HEK293 (cell line): ENCODE measurements around the gene LPP.

Experiments used
- CTCF ChIA-PET: fragments of 350-600 bp; formaldehyde crosslinking; extraction: SDS; loops from one replicate; lab custom pipeline; 2021; ENCODE audit warnings: antibody characterized with exemption; lab: Yijun Ruan, JAX
- POLR2A ChIA-PET: fragments of 300-600 bp; formaldehyde crosslinking; extraction: SDS; loops from one replicate; lab custom pipeline; 2020; ENCODE audit warnings: antibody characterized with exemption, inconsistent platforms; lab: Yijun Ruan, JAX
- H3K27ac ChIP-seq: fragments of 200-500 bp; sonication (Bioruptor generic); 2 replicates; pipeline ENCODE4 v1.5.1; 2014; ENCODE audit warnings: low read depth, low read length, control low read depth, inconsistent platforms; ENCODE audit errors: extremely low read depth
- H3K36me3 ChIP-seq, 2 experiments: fragments of 200-500 bp in 1 of 2; sonication (Bioruptor generic) in 1 of 2; 1 replicate in 1 of 2; 2 replicates in 1 of 2; pipeline ENCODE4 v1.5.1; 2014 to 2017; ENCODE audit warnings: inconsistent platforms in 2 of 2, low read length in 2 of 2; ENCODE audit not compliant: control insufficient read depth in 2 of 2, insufficient read depth in 1 of 2
- H3K4me1 ChIP-seq: fragments of 200-500 bp; sonication (Bioruptor generic); 2 replicates; pipeline ENCODE4 v1.5.1; 2014; ENCODE audit warnings: mild to moderate bottlenecking, low read length, inconsistent platforms; ENCODE audit not compliant: control insufficient read depth, insufficient read depth
- H3K4me3 ChIP-seq: 2 replicates; pipeline ENCODE4 v1.5.1; 2011; ENCODE audit warnings: low read depth, mild to moderate bottlenecking, control low read depth, low read length, moderate library complexity
- H3K9me3 ChIP-seq: fragments of 200-500 bp; sonication (Bioruptor generic); 2 replicates; pipeline ENCODE4 v1.5.1; 2014; ENCODE audit warnings: low read depth, low read length, inconsistent platforms; ENCODE audit not compliant: control insufficient read depth, insufficient read depth
- INSM2 ChIP-seq: fragments of 450-650 bp; formaldehyde crosslinking; IDR thresholded peaks from 2 replicates; pipeline ENCODE4 v1.5.1; 2016; ENCODE audit warnings: missing biosample characterization, missing genetic modification characterization
- PRDM1 ChIP-seq: fragments of 450-650 bp; formaldehyde crosslinking; IDR thresholded peaks from 2 replicates; pipeline ENCODE4; 2016; ENCODE audit warnings: missing biosample characterization, missing genetic modification characterization
- PRDM10 ChIP-seq: fragments of 450-650 bp; formaldehyde crosslinking; IDR thresholded peaks from 2 replicates; pipeline ENCODE4 v1.5.1; 2016; ENCODE audit warnings: missing biosample characterization, missing genetic modification characterization
- SCRT1 ChIP-seq: fragments of 450-650 bp; formaldehyde crosslinking; IDR thresholded peaks from 2 replicates; pipeline ENCODE4 v1.5.1; 2016; ENCODE audit warnings: missing biosample characterization, missing genetic modification characterization, borderline replicate concordance
- SCRT2 ChIP-seq: fragments of 450-650 bp; formaldehyde crosslinking; IDR thresholded peaks from 2 replicates; pipeline ENCODE4 v1.5.1; 2016; ENCODE audit warnings: missing biosample characterization, missing genetic modification characterization
- SP2 ChIP-seq: fragments of 450-650 bp; formaldehyde crosslinking; IDR thresholded peaks from 2 replicates; pipeline ENCODE4 v1.5.1; 2016; ENCODE audit warnings: missing biosample characterization, missing genetic modification characterization
- SP3 ChIP-seq: fragments of 450-650 bp; formaldehyde crosslinking; IDR thresholded peaks from 2 replicates; pipeline ENCODE4 v1.5.1; 2016; ENCODE audit warnings: missing biosample characterization, missing genetic modification characterization
- ZBTB49 ChIP-seq: fragments of 450-650 bp; formaldehyde crosslinking; IDR thresholded peaks from 2 replicates; pipeline ENCODE4 v1.5.1; 2016; ENCODE audit warnings: missing biosample characterization, missing genetic modification characterization, low read depth
- ZFP3 ChIP-seq: fragments of 450-650 bp; formaldehyde crosslinking; IDR thresholded peaks from 2 replicates; pipeline ENCODE4 v1.5.1; 2016; ENCODE audit warnings: low read depth, missing biosample characterization, missing genetic modification characterization
- ZNF121 ChIP-seq: fragments of 450-650 bp; formaldehyde crosslinking; IDR thresholded peaks from 2 replicates; pipeline ENCODE4 v1.5.1; 2016; ENCODE audit warnings: missing biosample characterization, missing genetic modification characterization
- ZNF138 ChIP-seq: fragments of 450-650 bp; formaldehyde crosslinking; IDR thresholded peaks from 2 replicates; pipeline ENCODE4 v1.5.1; 2016; ENCODE audit warnings: missing biosample characterization, missing genetic modification characterization, borderline replicate concordance
- ZNF146 ChIP-seq: fragments of 450-650 bp; formaldehyde crosslinking; IDR thresholded peaks from 2 replicates; pipeline ENCODE4 v1.5.1; 2016; ENCODE audit warnings: missing biosample characterization, missing genetic modification characterization
- ZNF221 ChIP-seq: fragments of 450-650 bp; formaldehyde crosslinking; IDR thresholded peaks from 2 replicates; pipeline ENCODE4 v1.5.1; 2017; ENCODE audit warnings: missing biosample characterization, missing genetic modification characterization, borderline replicate concordance
- ZNF350 ChIP-seq: fragments of 450-650 bp; formaldehyde crosslinking; IDR thresholded peaks from 2 replicates; pipeline ENCODE4 v1.5.0; 2017; ENCODE audit warnings: missing biosample characterization, mild to moderate bottlenecking, missing genetic modification characterization
- ZNF362 ChIP-seq: fragments of 450-650 bp; formaldehyde crosslinking; IDR thresholded peaks from 2 replicates; pipeline ENCODE4 v1.5.1; 2016; ENCODE audit warnings: missing biosample characterization, missing genetic modification characterization
- ZNF394 ChIP-seq: fragments of 450-650 bp; formaldehyde crosslinking; IDR thresholded peaks from 2 replicates; pipeline ENCODE4 v1.5.1; 2016; ENCODE audit warnings: missing biosample characterization, missing genetic modification characterization, mild to moderate bottlenecking, moderate library complexity, borderline replicate concordance
- ZNF549 ChIP-seq: fragments of 450-650 bp; IDR thresholded peaks from 2 replicates; pipeline ENCODE4 v1.5.1; 2018; ENCODE audit warnings: missing biosample characterization, missing genetic modification characterization, mild to moderate bottlenecking, inconsistent platforms, moderate library complexity
- ZNF660 ChIP-seq: fragments of 450-650 bp; IDR thresholded peaks from 2 replicates; pipeline ENCODE4 v1.5.1; 2018; ENCODE audit warnings: missing biosample characterization, mild to moderate bottlenecking, missing genetic modification characterization
- ZNF670 ChIP-seq: fragments of 450-650 bp; formaldehyde crosslinking; IDR thresholded peaks from 2 replicates; pipeline ENCODE4 v1.5.1; 2016; ENCODE audit warnings: missing biosample characterization, missing genetic modification characterization, low read depth
- ZNF701 ChIP-seq: fragments of 450-650 bp; formaldehyde crosslinking; IDR thresholded peaks from 2 replicates; pipeline ENCODE4 v1.5.1; 2016; ENCODE audit warnings: missing biosample characterization, missing genetic modification characterization
- ZNF785 ChIP-seq: fragments of 450-650 bp; formaldehyde crosslinking; IDR thresholded peaks from 2 replicates; pipeline ENCODE4 v1.5.1; 2016; ENCODE audit warnings: missing biosample characterization, missing genetic modification characterization
- ZNF792 ChIP-seq: fragments of 450-650 bp; formaldehyde crosslinking; IDR thresholded peaks from 2 replicates; pipeline ENCODE4 v1.5.1; 2016; ENCODE audit warnings: missing biosample characterization, missing genetic modification characterization
- ZXDB ChIP-seq: fragments of 450-650 bp; formaldehyde crosslinking; IDR thresholded peaks from 2 replicates; pipeline ENCODE4 v1.5.1; 2016; ENCODE audit warnings: missing biosample characterization, missing genetic modification characterization
- TF ChIP-seq, protein P1 (sequence below): fragments of 450-650 bp; formaldehyde crosslinking; IDR thresholded peaks from 2 replicates; pipeline ENCODE4 v1.5.1; 2016; ENCODE audit warnings: missing biosample characterization, missing genetic modification characterization, low read depth
- TF ChIP-seq, protein P2 (sequence below): fragments of 450-650 bp; formaldehyde crosslinking; IDR thresholded peaks from 2 replicates; pipeline ENCODE4 v1.5.1; 2017; ENCODE audit warnings: missing biosample characterization, missing genetic modification characterization

Gene LPP

DNA sequence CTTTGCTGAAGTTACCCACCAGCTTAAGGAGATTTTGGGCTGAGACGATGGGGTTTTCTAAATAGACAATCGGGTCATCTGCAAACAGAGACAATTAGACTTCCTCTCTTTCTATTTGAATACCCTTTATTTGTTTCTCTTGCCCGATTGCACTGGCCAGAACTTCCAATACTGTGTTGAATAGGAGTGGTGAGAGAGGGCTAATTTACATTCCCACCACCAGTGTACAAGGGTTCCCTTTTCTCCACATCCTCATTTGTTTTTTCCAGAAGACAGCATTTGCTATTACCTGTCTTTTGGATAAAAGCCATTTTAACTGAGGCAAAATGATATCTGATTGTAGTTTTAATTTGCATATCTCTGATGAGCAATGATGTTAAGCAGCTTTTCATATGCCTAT lies 687.9 kb downstream of the LPP start:
- POLR2A ChIA-PET: no interaction called here

DNA sequence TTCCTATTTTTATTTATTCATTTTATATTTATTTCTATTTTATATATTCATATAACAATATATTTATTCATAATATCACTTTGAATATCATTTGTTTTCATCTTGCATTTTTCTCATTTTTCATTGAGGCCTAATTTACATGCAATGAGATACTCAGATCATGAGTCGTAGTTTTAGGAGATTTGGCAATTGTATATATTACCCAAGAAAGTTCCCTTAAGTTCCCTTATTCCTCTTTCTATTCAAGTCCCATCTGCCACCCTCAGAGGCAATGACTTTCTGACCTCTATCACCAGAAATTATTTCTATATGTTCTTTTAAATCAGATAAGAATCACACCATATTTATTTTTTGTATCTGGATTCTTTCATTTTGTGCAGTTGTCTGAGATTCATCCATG lies 688.7 kb downstream of the LPP start:
- Histone ChIP-seq H3K4me3 (no peak overlapping the region), H3K36me3 (no peaks in the 10 kb centered on the region), H3K9me3 (no peaks in the 10 kb centered on the region), H3K4me1 (no peaks in the 10 kb centered on the region), H3K27ac (no peak overlapping the region)
- POLR2A ChIA-PET: no interaction called here
- CTCF ChIA-PET: no interaction called here
- TF ChIP-seq ZNF138 (no peak), ZBTB49 (no peak), SP2 (tag by site-specific recombination) (no peak), PRDM1 (tag by site-specific recombination) (no peak), ZNF785 (tag by site-specific recombination) (no peak), ZNF660 (tag by site-specific recombination) (no peak), ZXDB (tag by site-specific recombination) (no peak), ZNF394 (tag by site-specific recombination) (no peak), ZNF362 (tag by site-specific recombination) (no peak), PRDM10 (no peak), ZNF670 (tag by site-specific recombination) (no peak), SCRT2 (tag by site-specific recombination) (no peak)

More for the DNA sequence above, 687.9 kb downstream of the LPP start:
- Histone ChIP-seq H3K9me3 (no peaks in the 10 kb centered on the region), H3K4me1 (no peaks in the 10 kb centered on the region), H3K4me3 (no peak overlapping the region), H3K27ac (no peak overlapping the region), H3K36me3 (no peaks in the 10 kb centered on the region)
- CTCF ChIA-PET: no interaction called here
- TF ChIP-seq, protein P1, sequence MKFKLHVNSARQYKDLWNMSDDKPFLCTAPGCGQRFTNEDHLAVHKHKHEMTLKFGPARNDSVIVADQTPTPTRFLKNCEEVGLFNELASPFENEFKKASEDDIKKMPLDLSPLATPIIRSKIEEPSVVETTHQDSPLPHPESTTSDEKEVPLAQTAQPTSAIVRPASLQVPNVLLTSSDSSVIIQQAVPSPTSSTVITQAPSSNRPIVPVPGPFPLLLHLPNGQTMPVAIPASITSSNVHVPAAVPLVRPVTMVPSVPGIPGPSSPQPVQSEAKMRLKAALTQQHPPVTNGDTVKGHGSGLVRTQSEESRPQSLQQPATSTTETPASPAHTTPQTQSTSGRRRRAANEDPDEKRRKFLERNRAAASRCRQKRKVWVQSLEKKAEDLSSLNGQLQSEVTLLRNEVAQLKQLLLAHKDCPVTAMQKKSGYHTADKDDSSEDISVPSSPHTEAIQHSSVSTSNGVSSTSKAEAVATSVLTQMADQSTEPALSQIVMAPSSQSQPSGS (tag by site-specific recombination): no peak
- TF ChIP-seq ZNF350 (tag by site-specific recombination) (no peak), SP3 (tag by site-specific recombination) (no peak), INSM2 (tag by site-specific recombination) (no peak), ZNF549 (tag by site-specific recombination) (no peak), ZNF146 (tag by site-specific recombination) (no peak), SCRT1 (tag by site-specific recombination) (no peak), ZNF792 (tag by site-specific recombination) (no peak), ZNF701 (no peak), ZFP3 (tag by site-specific recombination) (no peak), SP2 (tag by site-specific recombination) (no peak), ZNF221 (no peak), ZNF121 (tag by site-specific recombination) (no peak)
- TF ChIP-seq, protein P2, sequence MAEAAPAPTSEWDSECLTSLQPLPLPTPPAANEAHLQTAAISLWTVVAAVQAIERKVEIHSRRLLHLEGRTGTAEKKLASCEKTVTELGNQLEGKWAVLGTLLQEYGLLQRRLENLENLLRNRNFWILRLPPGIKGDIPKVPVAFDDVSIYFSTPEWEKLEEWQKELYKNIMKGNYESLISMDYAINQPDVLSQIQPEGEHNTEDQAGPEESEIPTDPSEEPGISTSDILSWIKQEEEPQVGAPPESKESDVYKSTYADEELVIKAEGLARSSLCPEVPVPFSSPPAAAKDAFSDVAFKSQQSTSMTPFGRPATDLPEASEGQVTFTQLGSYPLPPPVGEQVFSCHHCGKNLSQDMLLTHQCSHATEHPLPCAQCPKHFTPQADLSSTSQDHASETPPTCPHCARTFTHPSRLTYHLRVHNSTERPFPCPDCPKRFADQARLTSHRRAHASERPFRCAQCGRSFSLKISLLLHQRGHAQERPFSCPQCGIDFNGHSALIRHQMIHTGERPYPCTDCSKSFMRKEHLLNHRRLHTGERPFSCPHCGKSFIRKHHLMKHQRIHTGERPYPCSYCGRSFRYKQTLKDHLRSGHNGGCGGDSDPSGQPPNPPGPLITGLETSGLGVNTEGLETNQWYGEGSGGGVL (tag by site-specific recombination): no peak
